ENCODE data around the gene BSN. TPM values are rescaled to one million over a fixed set of nuclear protein-coding genes. Genes with fewer than 3 reads are reported as not detected.
"Not testable (repeated sequence)": the region's sequence is repeated elsewhere in the genome, so short reads cannot be mapped to it uniquely, and the experiment has no call there.

The BSN gene
- total and polyA plus RNA-seq, 2 donors (not counting 1 experiment from before 2014, with no cell fraction given) = 0.03 to 0.20 TPM

- Histone ChIP-seq H3K9ac (ENCODE audit: low read length) (no peak overlapping the region), H3K4me3 (ENCODE audit: control extremely low read depth in 1 of 5, extremely low read depth in 1 of 5, insufficient read depth in 1 of 5, low read depth in 2 of 5, low read length in 4 of 5) (no peak overlapping the region), H3K79me2 (ENCODE audit: control insufficient read depth, insufficient read depth, low read length) (no peaks in the 10 kb centered on the region), H3K4me1 (ENCODE audit: control insufficient read depth in 2 of 2, insufficient read depth in 2 of 2, low read length in 2 of 2) (no peaks in the 10 kb centered on the region), H3K36me3 (replicated peaks in 1 of 2; ENCODE audit: control extremely low read depth in 1 of 2, control insufficient read depth in 1 of 2, extremely low read depth in 1 of 2, insufficient read depth in 2 of 2, low read length in 1 of 2) (no peaks in the 10 kb centered on the region), H3K9me3 (ENCODE audit: control extremely low read depth in 1 of 3, control insufficient read depth in 2 of 3, insufficient read depth in 1 of 3, low read length in 2 of 3) (no peaks in the 10 kb centered on the region), H3K27me3 (replicated peaks in 1 of 4; ENCODE audit: control extremely low read depth in 1 of 4, control insufficient read depth in 3 of 4, insufficient read depth in 4 of 4, low read length in 3 of 4) (no peaks in the 10 kb centered on the region), H4K20me1 (ENCODE audit: control insufficient read depth, insufficient read depth, low read length, poor library complexity, severe bottlenecking) (no peaks in the 10 kb centered on the region), H3K27ac (ENCODE audit: low read length in 2 of 2) (no peak overlapping the region), H3K4me2 (replicated peaks; ENCODE audit: low read depth, low read length, poor library complexity, severe bottlenecking) (no peak overlapping the region), H2AFZ (ENCODE audit: insufficient read depth, low read depth, low read length, poor library complexity, severe bottlenecking) (no peak overlapping the region)
- ATAC-seq (ENCODE audit: low read depth) = no peak
- no peaks in the 10 kb centered on the region for H3K4me1 Mint-ChIP-seq
- H3K27ac Mint-ChIP-seq = no peak overlapping the region
- ChIA-PET CTCF (no interaction called here), POLR2A (no interaction called here)
- H3K27me3 Mint-ChIP-seq = no peaks in the 10 kb centered on the region
- TF ChIP-seq EZH2 (IDR thresholded peaks at IDR 0.05; ENCODE audit: borderline replicate concordance, insufficient read depth, low read depth, low read length, poor library complexity, severe bottlenecking) (no peak), CTCF (IDR thresholded peaks at IDR 0.05) (no peak)
- intact Hi-C loops (cut with micrococcal nuclease) = no loop called here
- H3K9me3 Mint-ChIP-seq (ENCODE audit: insufficient read depth) = no peaks in the 10 kb centered on the region
- WGBS (ENCODE audit: insufficient coverage) = 87% methylated on average over 5 of the region's 6 CpGs
- DNase-seq = no peak
- no peak overlapping the region for H3K4me3 Mint-ChIP-seq
Measured at GRCh38 chr3:49570028-49570654, 15.9 kb downstream of the BSN start.

- intact Hi-C loops (cut with micrococcal nuclease) = no loop called here
- Mint-ChIP-seq H3K9me3 (ENCODE audit: insufficient read depth) (no peaks in the 10 kb centered on the region), H3K27me3 (peaks cover 8% of the 10 kb centered on the region), H3K27ac (no peak overlapping the region), H3K4me1 (no peaks in the 10 kb centered on the region), H3K4me3 (no peak overlapping the region)
- Histone ChIP-seq H3K4me1 (ENCODE audit: control insufficient read depth in 2 of 2, insufficient read depth in 2 of 2, low read length in 2 of 2) (no peaks in the 10 kb centered on the region), H3K4me2 (replicated peaks; ENCODE audit: low read depth, low read length, poor library complexity, severe bottlenecking) (no peak overlapping the region), H4K20me1 (ENCODE audit: control insufficient read depth, insufficient read depth, low read length, poor library complexity, severe bottlenecking) (no peaks in the 10 kb centered on the region), H2AFZ (ENCODE audit: insufficient read depth, low read depth, low read length, poor library complexity, severe bottlenecking) (no peak overlapping the region), H3K27me3 (replicated peaks in 1 of 4; ENCODE audit: control extremely low read depth in 1 of 4, control insufficient read depth in 3 of 4, insufficient read depth in 4 of 4, low read length in 3 of 4) (no peaks in the 10 kb centered on the region), H3K36me3 (replicated peaks in 1 of 2; ENCODE audit: control extremely low read depth in 1 of 2, control insufficient read depth in 1 of 2, extremely low read depth in 1 of 2, insufficient read depth in 2 of 2, low read length in 1 of 2) (no peaks in the 10 kb centered on the region), H3K27ac (ENCODE audit: low read length in 2 of 2) (no peak overlapping the region), H3K9me3 (ENCODE audit: control extremely low read depth in 1 of 3, control insufficient read depth in 2 of 3, insufficient read depth in 1 of 3, low read length in 2 of 3) (peaks cover 0 to 3% (median 1%) of the 10 kb centered on the region in 3 donors), H3K9ac (ENCODE audit: low read length) (no peak overlapping the region), H3K79me2 (ENCODE audit: control insufficient read depth, insufficient read depth, low read length) (no peaks in the 10 kb centered on the region), H3K4me3 (ENCODE audit: control extremely low read depth in 1 of 5, extremely low read depth in 1 of 5, insufficient read depth in 1 of 5, low read depth in 2 of 5, low read length in 4 of 5) (no peak overlapping the region)
- POLR2A ChIA-PET = no interaction called here
- no peak for ATAC-seq (ENCODE audit: low read depth)
- TF ChIP-seq CTCF (IDR thresholded peaks at IDR 0.05) = no peak
- TF ChIP-seq EZH2 (IDR thresholded peaks at IDR 0.05; ENCODE audit: borderline replicate concordance, insufficient read depth, low read depth, low read length, poor library complexity, severe bottlenecking) = no peak
- DNase-seq = no peak
- CTCF ChIA-PET = no interaction called here
Measured at GRCh38 chr3:49582177-49582576, 27.9 kb downstream of the BSN start.

- H3K4me1 ChIP-seq (ENCODE audit: control insufficient read depth in 2 of 2, insufficient read depth in 2 of 2, low read length in 2 of 2); H3K27ac Mint-ChIP-seq; H3K4me3 Mint-ChIP-seq; H3K79me2 ChIP-seq (ENCODE audit: control insufficient read depth, insufficient read depth, low read length); H3K27me3 ChIP-seq (replicated peaks in 1 of 4; ENCODE audit: control extremely low read depth in 1 of 4, control insufficient read depth in 3 of 4, insufficient read depth in 4 of 4, low read length in 3 of 4); H2AFZ ChIP-seq (ENCODE audit: insufficient read depth, low read depth, low read length, poor library complexity, severe bottlenecking); H3K4me1 Mint-ChIP-seq; H3K9me3 ChIP-seq (ENCODE audit: control extremely low read depth in 1 of 3, control insufficient read depth in 2 of 3, insufficient read depth in 1 of 3, low read length in 2 of 3); H4K20me1 ChIP-seq (ENCODE audit: control insufficient read depth, insufficient read depth, low read length, poor library complexity, severe bottlenecking); H3K4me3 ChIP-seq (ENCODE audit: control extremely low read depth in 1 of 5, extremely low read depth in 1 of 5, insufficient read depth in 1 of 5, low read depth in 2 of 5, low read length in 4 of 5); CTCF ChIA-PET; DNase-seq; H3K36me3 ChIP-seq (replicated peaks in 1 of 2; ENCODE audit: control extremely low read depth in 1 of 2, control insufficient read depth in 1 of 2, extremely low read depth in 1 of 2, insufficient read depth in 2 of 2, low read length in 1 of 2); H3K9ac ChIP-seq (ENCODE audit: low read length); ATAC-seq (ENCODE audit: low read depth); H3K27ac ChIP-seq (ENCODE audit: low read length in 2 of 2); POLR2A ChIA-PET; intact Hi-C loops (cut with micrococcal nuclease); H3K4me2 ChIP-seq (replicated peaks; ENCODE audit: low read depth, low read length, poor library complexity, severe bottlenecking); H3K9me3 Mint-ChIP-seq (ENCODE audit: insufficient read depth): not testable (repeated sequence)
- peaks cover 20% of the 10 kb centered on the region for H3K27me3 Mint-ChIP-seq
- 93% methylated on average over 13 of the region's 20 CpGs for WGBS (ENCODE audit: insufficient coverage)
Measured at GRCh38 chr3:49585261-49585755, 31.0 kb downstream of the BSN start.
